HL-60 (cell line): Measurements from ENCODE around the gene MRPS2.

Experiments
- DNase-seq, 2 experiments: peaks; one replicate each; pipeline ENCODE4 v3.0.0-alpha.2; 2010 to 2020; ENCODE audit warnings: low read depth in 1 of 2, low spot score in 1 of 2
- H3K27ac ChIP-seq: fragments of 250-450 bp; sonication (Bioruptor Pico); replicated peaks from 2 replicates; pipeline ENCODE4 v1.5.1; 2020; ENCODE audit warnings: mild to moderate bottlenecking, moderate library complexity
- H3K27me3 ChIP-seq: fragments of 250-450 bp; sonication (Bioruptor Pico); 2 replicates; pipeline ENCODE4 v1.5.1; 2021; ENCODE audit warnings: mild to moderate bottlenecking, moderate library complexity; ENCODE audit not compliant: insufficient read depth, poor library complexity, severe bottlenecking
- H3K4me3 ChIP-seq: replicated peaks from 2 replicates; pipeline ENCODE4 v1.5.1; 2011; ENCODE audit warnings: mild to moderate bottlenecking, control low read depth, low read length; ENCODE audit not compliant: insufficient read depth
- CTCF ChIP-seq: IDR thresholded peaks from one replicate; pipeline ENCODE4 v1.5.1; 2011; ENCODE audit warnings: low read length, control low read depth, inconsistent platforms; ENCODE audit not compliant: insufficient read depth
- GABPA ChIP-seq: IDR thresholded peaks from 2 replicates; pipeline ENCODE4 v1.6.1; 2012; ENCODE audit warnings: low read depth
- POLR2AphosphoS5 ChIP-seq: IDR thresholded peaks from 2 replicates; pipeline ENCODE4 v1.6.1; 2012; ENCODE audit warnings: low read depth
- SPI1 ChIP-seq: IDR thresholded peaks from 2 replicates; pipeline ENCODE4 v1.6.1; 2012; ENCODE audit warnings: low read depth, mild to moderate bottlenecking, borderline replicate concordance
- TF ChIP-seq, protein P1 (sequence below): IDR thresholded peaks from 2 replicates; pipeline ENCODE4 v1.6.1; 2012; ENCODE audit warnings: low read depth; ENCODE audit not compliant: insufficient replicate concordance

The MRPS2 gene

GRCh38 chr9:135501261-135502167 is 1.0 kb downstream of the MRPS2 start:
- TF ChIP-seq CTCF = no peak
- no peak; the same call in 1 of the 2 replicates for TF ChIP-seq POLR2AphosphoS5
- no peak for TF ChIP-seq SPI1
- TF ChIP-seq, protein P1, sequence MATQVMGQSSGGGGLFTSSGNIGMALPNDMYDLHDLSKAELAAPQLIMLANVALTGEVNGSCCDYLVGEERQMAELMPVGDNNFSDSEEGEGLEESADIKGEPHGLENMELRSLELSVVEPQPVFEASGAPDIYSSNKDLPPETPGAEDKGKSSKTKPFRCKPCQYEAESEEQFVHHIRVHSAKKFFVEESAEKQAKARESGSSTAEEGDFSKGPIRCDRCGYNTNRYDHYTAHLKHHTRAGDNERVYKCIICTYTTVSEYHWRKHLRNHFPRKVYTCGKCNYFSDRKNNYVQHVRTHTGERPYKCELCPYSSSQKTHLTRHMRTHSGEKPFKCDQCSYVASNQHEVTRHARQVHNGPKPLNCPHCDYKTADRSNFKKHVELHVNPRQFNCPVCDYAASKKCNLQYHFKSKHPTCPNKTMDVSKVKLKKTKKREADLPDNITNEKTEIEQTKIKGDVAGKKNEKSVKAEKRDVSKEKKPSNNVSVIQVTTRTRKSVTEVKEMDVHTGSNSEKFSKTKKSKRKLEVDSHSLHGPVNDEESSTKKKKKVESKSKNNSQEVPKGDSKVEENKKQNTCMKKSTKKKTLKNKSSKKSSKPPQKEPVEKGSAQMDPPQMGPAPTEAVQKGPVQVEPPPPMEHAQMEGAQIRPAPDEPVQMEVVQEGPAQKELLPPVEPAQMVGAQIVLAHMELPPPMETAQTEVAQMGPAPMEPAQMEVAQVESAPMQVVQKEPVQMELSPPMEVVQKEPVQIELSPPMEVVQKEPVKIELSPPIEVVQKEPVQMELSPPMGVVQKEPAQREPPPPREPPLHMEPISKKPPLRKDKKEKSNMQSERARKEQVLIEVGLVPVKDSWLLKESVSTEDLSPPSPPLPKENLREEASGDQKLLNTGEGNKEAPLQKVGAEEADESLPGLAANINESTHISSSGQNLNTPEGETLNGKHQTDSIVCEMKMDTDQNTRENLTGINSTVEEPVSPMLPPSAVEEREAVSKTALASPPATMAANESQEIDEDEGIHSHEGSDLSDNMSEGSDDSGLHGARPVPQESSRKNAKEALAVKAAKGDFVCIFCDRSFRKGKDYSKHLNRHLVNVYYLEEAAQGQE = no peak
- no peak for TF ChIP-seq GABPA
- Histone ChIP-seq H3K27ac (peak overlapping the region; percentile 90), H3K4me3 (peak overlapping the region; percentile 88), H3K27me3 (no peaks in the 10 kb centered on the region)
- peak in 1 of 2 experiments; percentile 59 for DNase-seq

DNA sequence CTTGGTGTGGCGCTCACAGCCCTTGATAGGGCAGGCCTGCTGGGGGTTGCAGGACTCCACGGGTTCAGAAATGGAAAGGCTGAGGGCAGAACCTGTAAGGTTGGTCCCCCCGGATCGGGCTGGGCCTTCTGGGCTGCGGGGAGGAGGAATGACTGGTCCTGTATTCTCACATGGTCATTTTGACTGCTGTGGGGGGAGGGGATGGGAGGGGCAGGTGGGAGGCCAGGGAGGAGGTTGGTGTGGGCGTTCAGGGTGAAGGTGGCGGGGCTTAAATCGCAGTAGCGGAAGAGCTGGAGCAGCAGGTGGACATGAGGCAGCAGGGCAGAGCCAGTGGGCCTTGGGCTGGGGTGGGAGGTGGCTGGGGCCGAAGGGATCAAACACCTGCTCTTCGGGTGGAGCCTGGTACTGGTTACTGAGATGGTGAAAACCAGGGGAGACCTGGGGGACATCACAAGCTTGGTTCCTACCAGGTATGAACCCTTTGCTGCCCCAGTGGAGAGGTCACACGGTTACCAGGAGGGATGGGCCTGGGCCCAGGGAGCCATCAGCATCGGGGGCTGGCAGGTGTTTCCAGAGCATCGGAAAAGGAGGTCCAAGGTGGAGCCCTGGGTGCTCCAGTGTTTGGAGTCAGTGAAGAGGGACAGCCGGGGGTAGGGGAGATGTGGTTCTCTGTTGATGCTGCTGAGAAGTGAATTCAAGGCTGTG is 1.8 kb downstream of the MRPS2 start:
- Histone ChIP-seq H3K4me3 (no peak overlapping the region), H3K27me3 (no peaks in the 10 kb centered on the region), H3K27ac (no peak overlapping the region)
- DNase-seq = no peak
- TF ChIP-seq POLR2AphosphoS5 = no peak
- TF ChIP-seq SPI1 = no peak
- no peak for TF ChIP-seq CTCF
- TF ChIP-seq, protein P1 = no peak
- no peak for TF ChIP-seq GABPA

- H3K27me3 ChIP-seq = no peaks in the 10 kb centered on the region
- TF ChIP-seq GABPA (no peak), SPI1 (no peak), POLR2AphosphoS5 (no peak), CTCF (no peak)
- TF ChIP-seq, protein P1 = no peak
Observed at GRCh38 chr9:135502873-135503321, 2.4 kb downstream of the MRPS2 start.

More at GRCh38 chr9:135502873-135503321, 2.4 kb downstream of the MRPS2 start:
- Histone ChIP-seq H3K4me3 (no peak overlapping the region), H3K27ac (no peak overlapping the region)
- DNase-seq = no peak
